GM12892 (cell line): Measurements from ENCODE around the gene COL1A1.

Source experiments
- DNase-seq: peaks from one replicate; pipeline ENCODE4 v3.0.0; 2011; ENCODE audit not compliant: insufficient read length
- FAIRE-seq: peaks from 2 replicates; lab custom pipeline; 2011; peaks lifted over from hg19 to GRCh38; lab: Jason Lieb, UNC
- POLR2A ChIP-seq: IDR thresholded peaks from 2 replicates; pipeline ENCODE4 v1.6.1; 2011; ENCODE audit warnings: low read depth, low read length, control low read depth
- POLR2AphosphoS5 ChIP-seq: IDR thresholded peaks from 2 replicates; pipeline ENCODE4 v1.6.1; 2011; ENCODE audit warnings: low read depth, low read length, control low read depth
- TAF1 ChIP-seq: IDR thresholded peaks from 2 replicates; pipeline ENCODE4 v1.6.1; 2011; ENCODE audit warnings: low read depth, mild to moderate bottlenecking, control low read depth, low read length, borderline replicate concordance

Gene COL1A1

GRCh38 chr17:50204431-50204830 is 3.0 kb upstream of the COL1A1 start:
- FAIRE-seq = no peak
- no peak for TF ChIP-seq POLR2AphosphoS5
- no peak for DNase-seq

- DNase-seq (no peak), FAIRE-seq (no peak)
- TF ChIP-seq TAF1 (no peak), POLR2A (no peak), POLR2AphosphoS5 (no peak)
Observed at GRCh38 chr17:50203604-50204345, 2.3 kb upstream of the COL1A1 start.

DNA sequence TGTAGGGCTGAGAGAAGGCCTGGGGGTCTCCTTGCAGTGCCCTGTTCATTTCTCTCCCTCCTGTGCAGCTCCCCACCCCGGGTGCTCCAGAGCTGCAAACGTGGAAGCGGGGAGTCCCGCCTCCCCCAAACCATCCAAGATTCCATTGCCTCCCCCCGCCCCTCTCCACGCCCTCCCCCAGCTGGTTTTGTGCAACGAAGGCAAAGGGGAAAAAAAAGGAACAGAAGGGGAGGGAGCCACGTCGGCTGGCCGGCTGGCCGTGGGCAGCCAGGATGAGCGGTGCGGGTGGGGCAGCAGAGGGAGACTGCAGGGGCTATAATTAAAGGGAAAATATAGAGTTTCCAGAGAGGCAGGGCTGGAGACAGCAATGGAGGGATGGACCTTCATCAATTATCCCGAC is 1.7 kb upstream of the COL1A1 start:
- FAIRE-seq (no peak), DNase-seq (no peak)
- TF ChIP-seq POLR2AphosphoS5 = no peak
- no peak for TF ChIP-seq POLR2A

GRCh38 chr17:50200457-50201275 is 765 bp downstream of the COL1A1 start:
- FAIRE-seq = peak; percentile 93
- peak; percentile 91 for DNase-seq
- no peak for TF ChIP-seq TAF1
- TF ChIP-seq POLR2A = no peak
- TF ChIP-seq POLR2AphosphoS5 = no peak

DNA sequence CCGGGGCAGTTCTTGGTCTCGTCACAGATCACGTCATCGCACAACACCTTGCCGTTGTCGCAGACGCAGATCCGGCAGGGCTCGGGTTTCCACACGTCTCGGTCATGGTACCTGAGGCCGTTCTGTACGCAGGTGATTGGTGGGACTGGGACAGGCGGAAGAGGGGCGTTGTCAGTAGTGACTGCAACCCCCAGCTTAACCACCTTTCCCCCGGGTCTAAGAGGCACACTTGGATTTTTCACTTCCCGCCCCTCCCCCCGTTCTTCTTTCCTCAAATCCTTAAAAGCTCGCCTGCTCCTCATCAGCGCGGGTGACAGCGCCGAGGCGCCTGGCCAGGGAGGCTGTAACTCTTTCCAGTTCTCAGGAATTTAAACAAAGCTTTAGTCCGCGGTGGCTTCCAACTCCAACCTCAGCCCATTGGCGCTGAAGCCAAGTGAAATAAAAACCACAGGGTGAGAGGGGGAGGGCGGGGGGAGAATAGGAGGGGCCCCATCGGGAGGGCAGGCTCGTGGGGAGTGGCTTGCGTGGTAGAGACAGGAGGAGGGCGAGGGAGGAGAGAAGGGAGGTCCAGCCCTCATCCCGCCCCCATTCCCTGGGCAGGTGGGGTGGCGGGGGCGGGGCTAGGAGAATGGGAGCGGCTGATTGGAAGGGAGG is 1.5 kb downstream of the COL1A1 start:
- FAIRE-seq = no peak
- DNase-seq = peak; percentile 71
- TF ChIP-seq POLR2A (no peak), TAF1 (no peak), POLR2AphosphoS5 (no peak)

GRCh38 chr17:50199211-50199802 is 2.1 kb downstream of the COL1A1 start:
- no peak for DNase-seq
- FAIRE-seq = no peak
- TF ChIP-seq POLR2A (no peak), POLR2AphosphoS5 (no peak), TAF1 (no peak)

DNA sequence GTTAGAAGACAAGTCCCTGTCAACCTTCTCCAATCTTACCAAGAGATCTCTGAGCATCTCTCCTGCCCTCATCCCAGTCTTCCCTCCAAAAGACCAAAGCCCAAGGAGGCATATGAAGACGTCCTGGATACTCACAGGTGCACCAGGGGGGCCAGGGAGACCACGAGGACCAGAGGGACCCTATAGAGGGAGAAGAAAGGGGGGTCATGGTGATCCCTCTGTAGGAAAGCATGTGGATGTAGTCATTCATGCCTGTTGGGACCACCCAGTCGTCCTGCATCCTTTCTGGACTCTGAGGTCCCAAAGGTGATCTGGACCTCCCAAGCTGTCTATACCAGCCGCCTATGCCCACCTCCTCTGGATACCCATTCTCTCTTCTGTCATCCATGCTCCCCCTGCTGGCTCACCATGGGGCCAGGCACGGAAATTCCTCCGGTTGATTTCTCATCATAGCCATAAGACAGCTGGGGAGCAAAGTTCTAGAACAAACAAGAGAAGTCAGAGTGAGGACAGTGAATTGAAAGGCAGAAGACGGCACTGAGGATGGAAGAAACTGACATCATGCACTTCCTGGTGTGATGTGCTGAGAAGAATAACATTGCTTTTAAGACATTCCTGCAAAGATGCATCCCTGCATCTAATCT is 3.3 kb downstream of the COL1A1 start:
- FAIRE-seq = peak; percentile 96
- TF ChIP-seq POLR2AphosphoS5 = no peak
- no peak for TF ChIP-seq TAF1
- TF ChIP-seq POLR2A = no peak
- no peak for DNase-seq

- FAIRE-seq (no peak), DNase-seq (no peak)
- TF ChIP-seq POLR2A (no peak), TAF1 (no peak), POLR2AphosphoS5 (no peak)
Observed at GRCh38 chr17:50196826-50197225, 4.6 kb downstream of the COL1A1 start.

GRCh38 chr17:50196036-50196435 is 5.4 kb downstream of the COL1A1 start:
- no peak for DNase-seq
- no peak for TF ChIP-seq POLR2A
- no peak for TF ChIP-seq POLR2AphosphoS5
- TF ChIP-seq TAF1 = no peak
- FAIRE-seq = no peak

GRCh38 chr17:50194934-50195865 is 6.2 kb downstream of the COL1A1 start:
- FAIRE-seq = no peak
- no peak for TF ChIP-seq TAF1
- TF ChIP-seq POLR2AphosphoS5 = no peak
- no peak for TF ChIP-seq POLR2A
- no peak for DNase-seq
